Measurements from ENCODE around the gene NELL1.

The NELL1 gene

DNA sequence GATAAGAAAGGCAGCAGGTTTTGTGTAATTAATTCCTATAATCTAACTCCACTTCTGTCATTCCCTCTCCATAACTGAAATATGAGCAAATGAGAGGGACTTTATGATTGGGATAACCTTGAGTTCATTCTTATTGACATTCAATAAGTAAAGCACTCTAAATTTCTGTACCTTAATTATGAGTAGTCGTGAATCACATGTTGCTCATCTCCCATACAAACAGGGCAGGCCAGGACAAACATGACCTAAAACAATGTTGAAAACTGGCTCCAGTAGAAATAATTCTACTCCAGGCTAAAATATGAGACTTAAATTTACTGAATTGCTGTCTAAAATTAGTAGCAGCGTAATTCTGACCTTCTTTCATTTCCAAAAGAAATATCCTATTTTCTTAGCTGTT is 505.4 kb downstream of the NELL1 start:
- Histone ChIP-seq H3K4me3 (ENCODE audit: low read length) (no peak overlapping the region), H3K4me1 (ENCODE audit: control insufficient read depth, insufficient read depth, low read length) (no peaks in the 10 kb centered on the region), H3K36me3 (ENCODE audit: insufficient read depth, low read length) (no peaks in the 10 kb centered on the region), H3K4me2 (ENCODE audit: low read length) (no peak overlapping the region), H3K27me3 (ENCODE audit: control insufficient read depth, insufficient read depth, low read length) (no peaks in the 10 kb centered on the region), H3K9ac (ENCODE audit: low read depth, low read length) (no peak overlapping the region), H3K9me3 (replicated peaks; ENCODE audit: low read length) (no peaks in the 10 kb centered on the region)

DNA sequence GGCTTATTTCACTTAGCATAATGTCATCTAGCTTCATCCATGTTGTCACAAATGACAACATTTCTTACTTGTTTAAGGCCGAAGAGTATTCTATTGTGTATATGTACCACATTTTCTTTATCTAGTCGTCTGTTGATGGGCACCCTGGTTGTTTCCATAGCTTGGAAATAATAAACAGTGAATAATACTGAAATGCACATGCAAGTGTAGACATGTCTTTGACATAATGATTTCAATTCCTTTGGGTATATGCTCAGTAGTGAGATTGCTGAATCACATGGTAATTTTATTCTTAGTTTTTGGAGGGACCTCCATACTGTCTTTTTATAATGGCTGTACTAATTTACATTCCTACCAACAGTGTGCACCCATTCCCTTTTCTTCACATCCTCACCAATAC is 508.0 kb downstream of the NELL1 start:
- Histone ChIP-seq H3K36me3 (ENCODE audit: insufficient read depth, low read length) (no peaks in the 10 kb centered on the region), H3K9me3 (replicated peaks; ENCODE audit: low read length) (no peaks in the 10 kb centered on the region), H3K27me3 (ENCODE audit: control insufficient read depth, insufficient read depth, low read length) (no peaks in the 10 kb centered on the region), H3K4me2 (ENCODE audit: low read length) (no peak overlapping the region), H3K4me1 (ENCODE audit: control insufficient read depth, insufficient read depth, low read length) (no peaks in the 10 kb centered on the region), H3K9ac (ENCODE audit: low read depth, low read length) (no peak overlapping the region), H3K4me3 (ENCODE audit: low read length) (no peak overlapping the region)

DNA sequence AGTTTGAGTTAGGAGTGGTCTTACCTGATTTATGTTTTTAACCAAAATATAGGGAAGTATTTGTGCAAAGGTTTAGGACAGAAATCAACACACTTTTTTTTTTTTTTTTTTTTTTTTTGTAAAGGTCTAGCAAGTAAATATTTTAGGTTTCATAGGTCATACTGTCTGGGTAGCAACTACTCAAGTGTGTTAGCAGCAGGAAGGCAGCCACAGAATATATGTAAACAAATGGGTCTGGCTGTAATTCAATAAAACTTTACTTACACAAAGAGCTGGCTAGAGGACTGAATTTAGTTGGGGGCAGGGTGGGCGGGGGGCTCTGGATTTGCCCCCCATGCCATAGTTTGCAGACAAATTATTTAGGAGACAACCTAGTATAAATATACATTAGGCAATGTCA is 510.4 kb downstream of the NELL1 start:
- no peaks in the 10 kb centered on the region for H3K4me1 ChIP-seq (ENCODE audit: control insufficient read depth, insufficient read depth, low read length)
- H3K4me3 ChIP-seq (ENCODE audit: low read length): no peak overlapping the region
- no peaks in the 10 kb centered on the region for H3K9me3 ChIP-seq (replicated peaks; ENCODE audit: low read length)
- no peaks in the 10 kb centered on the region for H3K36me3 ChIP-seq (ENCODE audit: insufficient read depth, low read length)
- no peaks in the 10 kb centered on the region for H3K27me3 ChIP-seq (ENCODE audit: control insufficient read depth, insufficient read depth, low read length)
- H3K4me2 ChIP-seq (ENCODE audit: low read length): no peak overlapping the region
- H3K9ac ChIP-seq (ENCODE audit: low read depth, low read length): no peak overlapping the region

DNA sequence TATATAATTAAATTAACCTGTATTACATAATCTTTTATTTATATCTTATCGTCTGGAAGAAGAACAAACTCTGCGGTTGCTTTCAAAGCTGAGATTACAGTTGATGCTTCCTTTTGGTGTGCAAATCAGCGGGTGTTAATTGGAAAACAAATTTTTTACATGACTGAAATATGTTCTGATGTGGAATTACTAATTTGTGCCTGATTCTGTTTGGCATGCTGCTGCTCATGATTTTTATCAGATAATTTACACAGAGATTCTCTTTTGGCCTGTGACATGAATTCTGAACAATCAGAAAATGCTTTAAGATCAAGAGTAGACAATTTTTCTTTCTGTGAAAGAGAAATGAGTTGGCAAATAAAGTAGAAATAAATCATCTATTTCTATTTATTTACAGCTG is 510.8 kb downstream of the NELL1 start:
- Histone ChIP-seq H3K4me1 (ENCODE audit: control insufficient read depth, insufficient read depth, low read length) (no peaks in the 10 kb centered on the region), H3K4me2 (ENCODE audit: low read length) (no peak overlapping the region), H3K9me3 (replicated peaks; ENCODE audit: low read length) (no peaks in the 10 kb centered on the region), H3K4me3 (ENCODE audit: low read length) (no peak overlapping the region), H3K36me3 (ENCODE audit: insufficient read depth, low read length) (no peaks in the 10 kb centered on the region), H3K9ac (ENCODE audit: low read depth, low read length) (no peak overlapping the region), H3K27me3 (ENCODE audit: control insufficient read depth, insufficient read depth, low read length) (no peaks in the 10 kb centered on the region)

DNA sequence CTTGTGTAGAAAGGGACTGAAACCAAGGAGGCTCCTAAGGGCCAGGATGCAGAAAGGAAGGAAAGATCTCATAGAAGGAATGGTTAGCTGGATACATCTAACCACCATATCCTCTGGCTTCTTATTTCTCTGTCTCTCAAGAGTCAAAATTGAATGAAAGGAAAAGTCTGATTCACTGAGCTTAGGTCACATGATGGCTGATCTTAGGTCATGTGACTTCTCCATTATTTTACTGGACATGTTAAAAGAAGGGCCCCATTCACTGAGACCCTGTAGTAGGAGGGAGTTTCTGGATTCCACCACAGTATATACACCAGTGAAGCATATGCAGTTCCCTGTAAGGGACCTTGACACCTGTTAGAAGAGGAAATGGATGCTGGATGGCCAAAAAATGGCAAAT is 516.6 kb downstream of the NELL1 start:
- no peak overlapping the region for H3K4me3 ChIP-seq (ENCODE audit: low read length)

DNA sequence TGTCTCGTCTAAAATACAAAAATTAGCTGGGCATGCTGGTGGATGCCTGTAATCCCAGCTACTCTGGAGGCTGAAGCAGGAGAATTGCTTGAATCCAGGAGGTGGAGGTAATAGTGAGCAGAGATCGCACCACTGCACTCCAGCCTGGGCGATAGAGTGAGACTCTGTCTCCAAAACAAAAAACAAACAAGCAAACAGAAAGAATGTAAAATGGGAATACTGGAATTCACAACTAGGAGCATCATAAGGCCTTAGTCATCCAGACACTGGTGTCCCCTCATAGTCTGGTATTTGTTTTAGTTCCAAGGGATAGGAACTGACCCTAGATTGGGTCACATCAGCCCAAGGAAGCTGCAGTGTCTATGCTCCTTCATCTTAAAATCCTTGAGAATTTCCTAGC is 520.8 kb downstream of the NELL1 start:
- no peaks in the 10 kb centered on the region for H3K4me1 ChIP-seq (ENCODE audit: control insufficient read depth, insufficient read depth, low read length)
- no peak overlapping the region for H3K4me3 ChIP-seq (ENCODE audit: low read length)
- H3K27me3 ChIP-seq (ENCODE audit: control insufficient read depth, insufficient read depth, low read length): no peaks in the 10 kb centered on the region
- no peak overlapping the region for H3K9ac ChIP-seq (ENCODE audit: low read depth, low read length)
- no peak overlapping the region for H3K4me2 ChIP-seq (ENCODE audit: low read length)
- peaks cover 5% of the 10 kb centered on the region for H3K9me3 ChIP-seq (replicated peaks; ENCODE audit: low read length)
- H3K36me3 ChIP-seq (ENCODE audit: insufficient read depth, low read length): no peaks in the 10 kb centered on the region

More for the DNA sequence above, 516.6 kb downstream of the NELL1 start:
- H3K9me3 ChIP-seq (replicated peaks; ENCODE audit: low read length): peaks cover 5% of the 10 kb centered on the region
- H3K9ac ChIP-seq (ENCODE audit: low read depth, low read length): no peak overlapping the region
- H3K4me1 ChIP-seq (ENCODE audit: control insufficient read depth, insufficient read depth, low read length): no peaks in the 10 kb centered on the region
- H3K36me3 ChIP-seq (ENCODE audit: insufficient read depth, low read length): no peaks in the 10 kb centered on the region
- no peak overlapping the region for H3K4me2 ChIP-seq (ENCODE audit: low read length)
- no peaks in the 10 kb centered on the region for H3K27me3 ChIP-seq (ENCODE audit: control insufficient read depth, insufficient read depth, low read length)

DNA sequence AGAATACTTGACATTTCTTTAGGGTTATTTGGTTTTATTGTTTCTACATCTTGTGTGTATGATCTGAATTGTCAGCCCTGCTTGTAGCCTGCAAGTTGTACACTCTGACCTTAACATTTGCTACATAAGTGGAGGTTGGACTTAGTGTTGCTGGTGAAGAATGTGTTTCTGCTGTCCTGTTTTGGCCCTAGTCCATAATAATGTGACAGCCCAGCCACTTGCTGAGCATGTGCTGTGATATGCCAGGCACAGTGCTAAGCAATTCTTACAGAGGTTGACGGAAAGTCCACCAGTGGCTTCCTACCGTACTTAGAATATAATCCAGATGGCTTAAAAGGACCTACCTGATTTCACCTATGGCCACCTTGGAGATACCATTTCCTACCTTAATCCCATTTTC is 526.6 kb downstream of the NELL1 start:
- Histone ChIP-seq H3K4me2 (ENCODE audit: low read length) (no peak overlapping the region), H3K9ac (ENCODE audit: low read depth, low read length) (no peak overlapping the region), H3K27me3 (ENCODE audit: control insufficient read depth, insufficient read depth, low read length) (no peaks in the 10 kb centered on the region), H3K9me3 (replicated peaks; ENCODE audit: low read length) (peaks cover 6% of the 10 kb centered on the region), H3K4me1 (ENCODE audit: control insufficient read depth, insufficient read depth, low read length) (no peaks in the 10 kb centered on the region), H3K4me3 (ENCODE audit: low read length) (no peak overlapping the region), H3K36me3 (ENCODE audit: insufficient read depth, low read length) (no peaks in the 10 kb centered on the region)

DNA sequence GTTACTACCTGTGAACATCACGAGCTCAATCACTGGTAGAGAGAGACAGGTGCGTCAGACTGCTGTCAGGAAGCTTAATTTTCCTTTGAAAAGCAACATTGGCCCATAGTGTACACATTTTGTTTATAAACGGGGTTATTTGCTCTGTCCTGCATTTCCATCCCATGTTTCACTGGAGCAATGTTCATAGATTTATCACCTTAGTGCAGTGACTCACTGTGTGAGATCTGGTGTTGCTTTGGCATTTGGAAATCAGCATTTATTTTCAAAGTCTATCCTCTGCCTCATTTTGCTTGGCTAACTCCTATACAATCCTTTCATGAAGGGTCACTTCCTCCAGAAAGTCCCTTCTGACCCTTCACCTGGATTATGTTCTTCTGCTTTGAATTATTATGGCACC is 529.1 kb downstream of the NELL1 start:
- no peak overlapping the region for H3K4me3 ChIP-seq (ENCODE audit: low read length)
- H3K36me3 ChIP-seq (ENCODE audit: insufficient read depth, low read length): no peaks in the 10 kb centered on the region
- no peak overlapping the region for H3K4me2 ChIP-seq (ENCODE audit: low read length)
- H3K9me3 ChIP-seq (replicated peaks; ENCODE audit: low read length): peaks cover 6% of the 10 kb centered on the region
- no peak overlapping the region for H3K9ac ChIP-seq (ENCODE audit: low read depth, low read length)
- no peaks in the 10 kb centered on the region for H3K27me3 ChIP-seq (ENCODE audit: control insufficient read depth, insufficient read depth, low read length)
- no peaks in the 10 kb centered on the region for H3K4me1 ChIP-seq (ENCODE audit: control insufficient read depth, insufficient read depth, low read length)

DNA sequence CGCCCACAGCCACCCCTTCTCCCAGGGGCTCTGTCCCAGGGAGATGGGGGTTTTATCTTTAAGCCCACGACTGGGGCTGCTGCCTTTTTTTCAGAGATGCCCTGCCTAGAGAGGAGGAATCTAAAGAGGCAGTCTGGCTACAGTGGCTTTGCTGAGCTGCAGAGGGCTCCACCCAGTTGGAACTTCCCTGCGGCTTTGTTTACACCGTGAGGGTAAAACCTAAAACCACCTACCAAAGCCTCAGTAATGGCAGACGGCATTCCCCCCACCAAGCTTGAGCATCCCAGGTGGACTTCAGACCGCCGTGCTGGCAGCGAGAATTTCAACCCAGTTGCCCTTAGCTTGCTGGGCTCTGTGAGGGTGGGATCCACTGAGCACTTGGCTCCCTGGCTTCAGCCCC is 535.8 kb downstream of the NELL1 start:
- H3K9me3 ChIP-seq (replicated peaks; ENCODE audit: low read length): no peaks in the 10 kb centered on the region
- no peak overlapping the region for H3K4me3 ChIP-seq (ENCODE audit: low read length)
- H3K4me1 ChIP-seq (ENCODE audit: control insufficient read depth, insufficient read depth, low read length): no peaks in the 10 kb centered on the region
- no peaks in the 10 kb centered on the region for H3K27me3 ChIP-seq (ENCODE audit: control insufficient read depth, insufficient read depth, low read length)
- H3K36me3 ChIP-seq (ENCODE audit: insufficient read depth, low read length): no peaks in the 10 kb centered on the region
- no peak overlapping the region for H3K9ac ChIP-seq (ENCODE audit: low read depth, low read length)
- no peak overlapping the region for H3K4me2 ChIP-seq (ENCODE audit: low read length)

DNA sequence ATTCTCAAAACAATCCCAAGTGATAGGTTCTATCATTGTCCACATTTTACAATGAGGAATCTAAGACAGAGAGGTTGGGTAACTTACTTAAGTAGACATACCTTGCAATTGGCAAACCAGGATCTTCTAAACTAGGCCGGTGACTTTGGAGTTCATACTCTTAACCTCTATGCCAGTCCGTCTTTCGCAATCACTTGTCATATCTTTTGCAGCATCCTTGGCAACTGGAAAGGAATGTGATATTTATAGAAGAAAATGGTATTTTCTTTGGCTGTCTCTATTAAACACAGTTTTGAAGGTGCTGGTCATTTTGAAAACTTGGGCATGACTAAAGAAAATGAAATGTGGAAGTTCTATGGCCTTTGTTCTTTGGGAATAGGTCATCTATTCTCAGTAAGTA is 556.5 kb downstream of the NELL1 start:
- Histone ChIP-seq H3K36me3 (ENCODE audit: insufficient read depth, low read length) (no peaks in the 10 kb centered on the region), H3K9ac (ENCODE audit: low read depth, low read length) (no peak overlapping the region), H3K4me2 (ENCODE audit: low read length) (no peak overlapping the region), H3K4me3 (ENCODE audit: low read length) (no peak overlapping the region), H3K9me3 (replicated peaks; ENCODE audit: low read length) (peaks cover 5% of the 10 kb centered on the region), H3K4me1 (ENCODE audit: control insufficient read depth, insufficient read depth, low read length) (no peaks in the 10 kb centered on the region), H3K27me3 (ENCODE audit: control insufficient read depth, insufficient read depth, low read length) (no peaks in the 10 kb centered on the region)

DNA sequence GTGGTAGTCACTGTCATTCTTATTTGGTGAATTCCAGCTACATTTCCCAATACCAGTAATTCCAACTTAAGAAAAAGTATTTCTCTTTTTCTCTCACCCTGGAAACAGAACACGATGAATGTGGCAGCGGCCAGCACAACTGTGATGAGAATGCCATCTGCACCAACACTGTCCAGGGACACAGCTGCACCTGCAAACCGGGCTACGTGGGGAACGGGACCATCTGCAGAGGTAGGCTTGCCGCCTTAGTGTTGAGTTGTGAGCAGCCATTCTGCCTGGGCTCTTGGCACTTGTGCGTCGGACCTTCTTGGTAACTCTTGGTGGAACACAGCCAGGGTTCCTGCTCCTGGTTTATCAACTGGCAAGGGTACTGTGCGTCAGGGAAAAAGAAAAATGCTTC is 559.8 kb downstream of the NELL1 start:
- Histone ChIP-seq H3K36me3 (ENCODE audit: insufficient read depth, low read length) (no peaks in the 10 kb centered on the region), H3K27me3 (ENCODE audit: control insufficient read depth, insufficient read depth, low read length) (no peaks in the 10 kb centered on the region), H3K4me3 (ENCODE audit: low read length) (no peak overlapping the region), H3K9ac (ENCODE audit: low read depth, low read length) (no peak overlapping the region), H3K9me3 (replicated peaks; ENCODE audit: low read length) (peaks cover 5% of the 10 kb centered on the region), H3K4me1 (ENCODE audit: control insufficient read depth, insufficient read depth, low read length) (no peaks in the 10 kb centered on the region), H3K4me2 (ENCODE audit: low read length) (no peak overlapping the region)

DNA sequence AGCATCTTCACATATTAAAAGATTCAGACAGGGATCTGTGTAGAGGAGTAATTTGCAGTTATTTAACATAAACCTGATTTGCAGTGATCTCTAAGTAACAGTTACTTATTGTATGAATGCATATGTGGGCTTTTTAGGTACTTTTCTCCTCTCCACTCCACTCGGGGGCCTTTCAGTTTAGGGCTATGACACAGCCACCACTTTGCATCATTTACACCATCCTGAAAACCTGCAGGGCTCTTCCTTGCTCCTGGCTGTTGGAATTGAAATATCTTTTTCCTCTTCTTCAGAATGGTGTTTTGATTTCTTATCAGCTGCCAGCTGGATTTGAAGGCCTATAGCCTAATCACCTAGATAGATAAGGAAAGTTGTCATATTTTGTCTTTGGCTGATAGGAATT is 580.8 kb downstream of the NELL1 start:
- H3K9ac ChIP-seq (ENCODE audit: low read depth, low read length): no peak overlapping the region
- no peak overlapping the region for H3K4me3 ChIP-seq (ENCODE audit: low read length)
- H3K27me3 ChIP-seq (ENCODE audit: control insufficient read depth, insufficient read depth, low read length): no peaks in the 10 kb centered on the region
- H3K4me1 ChIP-seq (ENCODE audit: control insufficient read depth, insufficient read depth, low read length): no peaks in the 10 kb centered on the region
- H3K36me3 ChIP-seq (ENCODE audit: insufficient read depth, low read length): no peaks in the 10 kb centered on the region
- no peaks in the 10 kb centered on the region for H3K9me3 ChIP-seq (replicated peaks; ENCODE audit: low read length)
- no peak overlapping the region for H3K4me2 ChIP-seq (ENCODE audit: low read length)
